GM21529 (cell line): ENCODE results near the gene ZNF530.

ENCODE experiments used
- ATAC-seq: cut with Tn5 transposase; IDR thresholded peaks from one replicate; pipeline ENCODE4 v1.9.1; 2021; ENCODE audit not compliant: unreplicated experiment

Gene ZNF530

GRCh38 chr19:57613941-57614743 is 14.5 kb downstream of the ZNF530 start, which contains the start of gene ZNF134:
ZNF134 (plus strand) TSS chr19:57614242; CDS start chr19:57619469, 5,227 bp downstream.
- ATAC-seq: peak; percentile 97

GRCh38 chr19:57615346-57615745 is 15.7 kb downstream of the ZNF530 start:
- ATAC-seq: no peak

- ATAC-seq: no peak
These were observed 21.1 kb downstream of the ZNF530 start for GRCh38 chr19:57620673-57621348.

DNA sequence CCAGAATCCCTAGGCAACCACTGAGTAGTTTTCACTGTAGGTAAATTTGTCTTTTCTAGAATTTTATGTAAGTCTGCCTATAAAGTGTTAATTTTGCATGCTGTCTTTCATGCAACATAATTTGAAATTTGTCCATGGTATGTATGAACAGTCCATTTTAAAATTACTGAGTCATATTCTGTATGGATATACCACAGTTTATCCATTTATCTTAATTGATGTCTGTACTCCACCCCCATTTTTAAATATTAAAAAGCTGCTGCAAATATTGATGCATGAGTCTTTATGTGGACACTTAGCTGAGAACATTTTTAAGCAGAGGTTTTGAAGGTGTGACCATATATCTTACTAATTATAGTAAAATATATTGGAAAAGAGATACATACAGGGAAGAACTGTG is 23.4 kb downstream of the ZNF530 start:
- ATAC-seq: no peak

- ATAC-seq: peak; percentile 97
These were observed 33.5 kb downstream of the ZNF530 start, which contains the start of gene ZNF211 for GRCh38 chr19:57632987-57633831. ZNF211 (plus strand) TSS chr19:57633168; CDS start chr19:57633347, 179 bp downstream.

GRCh38 chr19:57633832-57634131 is 34.1 kb downstream of the ZNF530 start:
- no peak for ATAC-seq

GRCh38 chr19:57637379-57637778 is 37.7 kb downstream of the ZNF530 start:
- no peak for ATAC-seq

DNA sequence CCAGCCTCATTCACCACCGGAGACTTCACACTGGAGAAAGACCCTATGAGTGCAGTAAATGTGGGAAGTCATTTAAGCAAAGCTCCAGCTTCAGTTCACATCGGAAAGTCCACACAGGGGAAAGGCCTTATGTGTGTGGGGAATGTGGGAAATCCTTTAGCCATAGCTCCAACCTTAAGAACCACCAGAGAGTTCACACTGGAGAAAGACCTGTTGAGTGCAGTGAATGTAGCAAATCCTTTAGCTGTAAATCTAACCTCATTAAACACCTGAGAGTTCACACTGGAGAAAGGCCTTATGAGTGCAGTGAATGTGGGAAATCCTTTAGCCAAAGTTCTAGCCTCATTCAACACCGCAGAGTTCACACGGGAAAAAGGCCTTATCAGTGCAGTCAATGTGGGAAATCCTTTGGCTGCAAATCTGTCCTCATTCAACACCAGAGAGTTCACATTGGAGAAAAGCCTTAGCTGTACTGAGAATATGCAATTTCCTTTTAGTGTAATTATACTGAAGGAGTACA is 42.1 kb downstream of the ZNF530 start:
- ATAC-seq: no peak

- ATAC-seq: no peak
These were observed 42.8 kb downstream of the ZNF530 start for GRCh38 chr19:57642396-57643046.

GRCh38 chr19:57643734-57644133 is 44.0 kb downstream of the ZNF530 start:
- no peak for ATAC-seq

GRCh38 chr19:57648331-57649003 is 48.8 kb downstream of the ZNF530 start:
- ATAC-seq: no peak

DNA sequence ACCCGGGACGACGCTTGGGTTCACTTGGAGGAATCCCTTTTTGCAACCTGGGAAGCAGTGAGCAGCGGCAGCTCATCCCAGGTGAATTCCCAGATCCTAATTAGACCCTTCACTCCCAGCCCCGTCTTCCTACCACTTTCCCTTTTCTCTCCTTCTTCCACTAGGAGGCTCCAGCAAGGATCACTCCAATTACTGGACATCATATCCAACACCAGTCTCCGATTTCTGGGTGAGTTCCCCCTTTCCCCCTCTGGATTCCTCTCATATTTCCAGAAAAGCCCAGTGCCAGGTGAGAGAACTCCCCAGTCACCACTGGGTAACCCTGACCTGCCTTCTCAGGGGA is 51.9 kb downstream of the ZNF530 start:
- ATAC-seq: no peak

GRCh38 chr19:57653689-57654088 is 54.0 kb downstream of the ZNF530 start:
- ATAC-seq: no peak

DNA sequence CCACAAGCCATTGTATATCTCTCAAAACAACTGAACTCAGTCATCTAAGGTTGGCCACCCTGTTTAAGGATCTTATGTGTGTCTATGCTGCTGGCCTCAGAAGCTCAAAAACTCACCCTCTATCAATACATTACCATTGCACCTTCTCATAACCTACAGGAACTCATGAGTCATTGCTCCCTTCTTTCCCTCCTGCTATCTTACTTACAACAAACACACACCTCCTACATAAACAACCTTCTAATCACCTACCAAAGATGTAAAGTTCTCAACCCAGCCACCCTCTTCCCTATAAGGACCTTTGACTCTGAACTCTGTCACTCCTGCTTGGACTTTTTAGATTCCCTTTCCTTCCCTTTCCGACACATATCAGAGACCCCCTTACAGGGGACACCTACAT is 55.8 kb downstream of the ZNF530 start:
- no peak for ATAC-seq

DNA sequence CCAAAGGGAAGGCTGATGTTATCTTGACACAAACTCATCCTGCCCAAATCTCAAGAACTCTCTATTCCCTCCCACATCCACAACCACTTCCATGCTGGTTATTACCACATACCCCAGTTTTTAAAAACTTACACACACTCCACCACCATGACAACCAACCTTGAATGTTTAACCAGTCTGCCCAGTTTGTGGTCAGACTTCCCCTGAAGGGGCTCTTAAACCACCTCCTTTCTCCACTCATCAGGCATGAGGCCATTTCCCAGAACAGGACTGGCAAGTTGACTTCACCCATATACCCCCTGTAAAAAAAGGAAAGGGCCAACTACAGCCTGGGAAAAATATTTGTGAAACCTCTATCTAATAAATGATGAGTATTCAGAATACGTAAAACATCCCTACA is 56.7 kb downstream of the ZNF530 start:
- no peak for ATAC-seq
